Measurements from ENCODE around the gene COA7. TPM values are rescaled to one million over a fixed set of nuclear protein-coding genes. Genes with fewer than 3 reads are reported as not detected.
A peak's percentile ranks its signal among the peaks of the same experiment; 100 is the strongest.
"Not testable (repeated sequence)": the region's sequence is repeated elsewhere in the genome, so short reads cannot be mapped to it uniquely, and the experiment has no call there.

Gene COA7
- total RNA-seq, 4 donors from 2014 or later = 5.7 to 14.8 (median 12.7) TPM

DNA sequence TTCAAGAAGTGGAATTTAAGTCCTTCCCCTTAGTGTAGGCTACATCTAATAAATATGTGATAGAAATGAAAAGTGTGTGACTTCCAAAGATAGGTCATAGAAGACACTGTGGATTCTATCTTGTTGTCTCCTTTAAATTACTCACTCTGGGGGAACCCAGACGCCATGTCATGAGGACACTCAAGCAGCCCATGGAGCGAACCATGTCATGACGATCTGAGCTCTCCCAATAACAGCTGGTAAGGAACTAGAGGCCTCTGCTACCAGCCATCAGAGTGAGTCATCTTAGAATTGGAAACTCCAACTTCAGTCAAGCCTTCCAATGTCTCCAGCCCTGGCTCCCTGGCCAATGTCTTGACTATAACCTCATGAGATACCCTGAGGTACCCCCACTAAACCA, 6.3 kb downstream of the COA7 start:
- Histone ChIP-seq H3K9me3 (no peaks in the 10 kb centered on the region), H3K27me3 (no peaks in the 10 kb centered on the region), H3K4me3 (no peak overlapping the region), H3K27ac (no peak overlapping the region), H3K4me1 (peaks cover under 1% of the 10 kb centered on the region), H3K36me3 (peaks cover 39% of the 10 kb centered on the region)
- WGBS = 98% methylated on average over 3 of the region's 3 CpGs
- DNase-seq (ENCODE audit: low spot score in 2 of 2) = no peak
- TF ChIP-seq POLR2AphosphoS5 (IDR thresholded peaks at IDR 0.05) = no peak
- TF ChIP-seq EP300 (IDR thresholded peaks at IDR 0.05) = no peak
- no peak for TF ChIP-seq POLR2A (IDR thresholded peaks at IDR 0.05)
- TF ChIP-seq CTCF (IDR thresholded peaks at IDR 0.05) = no peak

DNA sequence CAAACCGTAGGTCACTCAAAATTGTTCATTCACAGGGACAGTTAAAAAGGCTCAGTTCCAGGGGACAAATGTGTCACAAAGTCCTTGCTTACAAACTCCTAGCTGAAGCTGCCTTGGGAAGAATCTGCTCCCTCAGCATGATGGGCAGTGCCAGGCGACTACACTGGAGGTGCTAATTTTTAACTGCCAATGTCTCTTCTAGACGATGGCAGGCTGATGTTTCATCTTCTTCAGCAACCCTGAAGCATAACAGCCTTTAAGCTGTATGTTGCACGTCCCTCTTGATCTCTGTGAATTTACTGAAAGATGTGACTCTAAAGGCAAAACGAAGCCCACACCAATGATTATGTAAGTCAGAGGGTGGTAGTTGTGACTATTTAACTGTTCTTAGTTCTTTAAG, 11.3 kb downstream of the COA7 start:
- no peak overlapping the region for H3K27ac ChIP-seq
- H3K36me3 ChIP-seq = peaks cover 37% of the 10 kb centered on the region
- no peak for TF ChIP-seq POLR2A (IDR thresholded peaks at IDR 0.05)
- no peak for TF ChIP-seq CTCF (IDR thresholded peaks at IDR 0.05)
- no peaks in the 10 kb centered on the region for H3K9me3 ChIP-seq
- H3K27me3 ChIP-seq = no peaks in the 10 kb centered on the region
- no peaks in the 10 kb centered on the region for H3K4me1 ChIP-seq
- DNase-seq (ENCODE audit: low spot score in 2 of 2) = no peak
- 89% methylated on average over 5 of the region's 5 CpGs for WGBS
- H3K4me3 ChIP-seq = no peak overlapping the region

- H3K4me1 ChIP-seq; H3K9me3 ChIP-seq; H3K27me3 ChIP-seq; DNase-seq (ENCODE audit: low spot score in 2 of 2); H3K27ac ChIP-seq; H3K4me3 ChIP-seq: not testable (repeated sequence)
- peak; percentile 46 to 64 for TF ChIP-seq CTCF (IDR thresholded peaks at IDR 0.05)
- H3K36me3 ChIP-seq = peaks cover 32% of the 10 kb centered on the region
- WGBS = 58% methylated on average over 17 of the region's 17 CpGs
These were observed 11.8 kb downstream of the COA7 start for GRCh38 chr1:52686261-52686751.

DNA sequence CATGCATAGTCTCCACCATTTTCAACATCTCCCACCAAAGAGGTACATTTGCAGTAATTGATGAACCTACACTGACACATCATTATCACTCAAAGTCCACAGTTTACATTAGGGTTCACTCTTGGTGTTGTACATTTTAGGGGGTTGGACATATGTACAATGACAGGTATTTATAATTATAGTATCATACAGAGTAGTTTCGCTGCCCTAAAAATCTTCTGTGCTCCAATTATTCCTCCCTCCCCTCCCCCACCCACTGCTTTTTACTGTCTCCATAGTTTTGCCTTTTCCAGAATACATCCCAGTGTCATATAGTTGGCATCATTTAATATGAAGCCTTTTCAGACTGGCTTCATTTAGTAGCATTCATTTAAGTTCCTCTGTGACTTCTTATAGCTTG, 13.6 kb downstream of the COA7 start:
- TF ChIP-seq EP300 (IDR thresholded peaks at IDR 0.05) (no peak), POLR2AphosphoS5 (IDR thresholded peaks at IDR 0.05) (no peak), CTCF (IDR thresholded peaks at IDR 0.05) (no peak), POLR2A (IDR thresholded peaks at IDR 0.05) (no peak)
- Histone ChIP-seq H3K27me3 (no peaks in the 10 kb centered on the region), H3K27ac (no peak overlapping the region), H3K9me3 (no peaks in the 10 kb centered on the region), H3K4me1 (no peaks in the 10 kb centered on the region), H3K36me3 (peaks cover 22% of the 10 kb centered on the region), H3K4me3 (no peak overlapping the region)
- 93% methylated on average over 1 of the region's 1 CpG for WGBS
- DNase-seq (ENCODE audit: low spot score in 2 of 2) = no peak

DNA sequence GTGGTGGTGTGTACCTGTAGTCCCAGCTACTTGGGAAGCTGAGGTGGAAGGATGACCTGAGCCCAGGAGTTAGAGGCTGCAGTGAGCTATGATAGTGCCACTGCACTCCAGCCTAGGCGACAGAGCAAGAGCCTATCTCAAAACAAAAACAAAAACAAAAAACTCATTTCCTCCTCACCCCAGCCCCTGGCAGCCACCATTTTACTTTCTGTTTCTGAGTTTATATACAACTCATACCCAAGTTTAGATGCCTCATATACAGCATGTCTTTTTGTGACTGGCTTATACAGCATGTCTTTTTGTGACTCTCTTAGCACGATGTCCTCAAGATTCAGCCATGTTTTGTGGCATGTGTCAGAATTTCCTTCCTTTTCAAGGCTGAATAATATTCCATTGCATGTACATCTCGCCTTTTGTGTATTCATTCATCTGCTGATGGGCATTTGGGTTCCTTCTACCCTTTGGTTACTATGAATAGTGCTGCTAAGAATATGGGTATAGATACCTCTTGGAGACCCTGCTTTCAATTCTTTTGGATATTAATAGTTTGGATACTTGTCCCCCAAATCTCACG, 14.7 kb downstream of the COA7 start:
- Histone ChIP-seq H3K27me3 (no peaks in the 10 kb centered on the region), H3K27ac (no peak overlapping the region), H3K9me3 (no peaks in the 10 kb centered on the region), H3K4me1 (no peaks in the 10 kb centered on the region), H3K36me3 (peaks cover 20% of the 10 kb centered on the region), H3K4me3 (no peak overlapping the region)
- no peak for TF ChIP-seq POLR2A (IDR thresholded peaks at IDR 0.05)
- no peak for TF ChIP-seq EP300 (IDR thresholded peaks at IDR 0.05)
- TF ChIP-seq POLR2AphosphoS5 (IDR thresholded peaks at IDR 0.05) = no peak
- no peak for TF ChIP-seq CTCF (IDR thresholded peaks at IDR 0.05)
- 93% methylated on average over 4 of the region's 4 CpGs for WGBS
- DNase-seq (ENCODE audit: low spot score in 2 of 2) = no peak

Data from suprapubic skin (tissue), 4 donors.